Measurements from ENCODE around the gene DCTN2.

The DCTN2 gene

GRCh38 chr12:57526477-57527126 lies 20.4 kb downstream of the DCTN2 start:
- Histone ChIP-seq H3K4me3 (ENCODE audit: extremely low read depth, insufficient read depth, low read length, poor library complexity, severe bottlenecking) (no peak overlapping the region), H3K27ac (ENCODE audit: low read depth, low read length, severe bottlenecking) (no peak overlapping the region), H3K4me1 (ENCODE audit: control insufficient read depth, insufficient read depth, low read length, poor library complexity, severe bottlenecking) (peaks cover 22% of the 10 kb centered on the region), H3K36me3 (ENCODE audit: control insufficient read depth, insufficient read depth, low read length) (peaks cover 73% of the 10 kb centered on the region), H3K9me3 (ENCODE audit: control insufficient read depth, low read length) (no peaks in the 10 kb centered on the region)
- WGBS, 2 experiments (ENCODE audit: insufficient coverage in 2 of 2): 70 to 92% methylated on average over 2 of the region's 4 CpGs

- Histone ChIP-seq H3K9me3 (ENCODE audit: control insufficient read depth, low read length) (no peaks in the 10 kb centered on the region), H3K27ac (ENCODE audit: low read depth, low read length, severe bottlenecking) (no peak overlapping the region), H3K36me3 (ENCODE audit: control insufficient read depth, insufficient read depth, low read length) (peaks cover 65% of the 10 kb centered on the region), H3K4me1 (ENCODE audit: control insufficient read depth, insufficient read depth, low read length, poor library complexity, severe bottlenecking) (peaks cover 27% of the 10 kb centered on the region), H3K4me3 (ENCODE audit: extremely low read depth, insufficient read depth, low read length, poor library complexity, severe bottlenecking) (no peak overlapping the region)
- 93 to 95% methylated on average over 12 to 14 of the region's 16 CpGs for WGBS, 2 experiments (ENCODE audit: insufficient coverage in 2 of 2)
Observed at GRCh38 chr12:57525615-57526383, 21.2 kb downstream of the DCTN2 start.

GRCh38 chr12:57524814-57525614 lies 22.0 kb downstream of the DCTN2 start:
- H3K4me1 ChIP-seq (ENCODE audit: control insufficient read depth, insufficient read depth, low read length, poor library complexity, severe bottlenecking): peaks cover 27% of the 10 kb centered on the region
- WGBS, 2 experiments (ENCODE audit: insufficient coverage in 2 of 2): 81 to 97% methylated on average over 7 to 11 of the region's 11 CpGs
- H3K9me3 ChIP-seq (ENCODE audit: control insufficient read depth, low read length): no peaks in the 10 kb centered on the region
- no peak overlapping the region for H3K4me3 ChIP-seq (ENCODE audit: extremely low read depth, insufficient read depth, low read length, poor library complexity, severe bottlenecking)
- H3K27ac ChIP-seq (ENCODE audit: low read depth, low read length, severe bottlenecking): no peak overlapping the region
- H3K36me3 ChIP-seq (ENCODE audit: control insufficient read depth, insufficient read depth, low read length): peaks cover 57% of the 10 kb centered on the region

- Histone ChIP-seq H3K9me3 (ENCODE audit: control insufficient read depth, low read length) (no peaks in the 10 kb centered on the region), H3K4me3 (ENCODE audit: extremely low read depth, insufficient read depth, low read length, poor library complexity, severe bottlenecking) (peak overlapping the region; percentile 68), H3K4me1 (ENCODE audit: control insufficient read depth, insufficient read depth, low read length, poor library complexity, severe bottlenecking) (peaks cover 27% of the 10 kb centered on the region), H3K27ac (ENCODE audit: low read depth, low read length, severe bottlenecking) (peak overlapping the region; percentile 85), H3K36me3 (ENCODE audit: control insufficient read depth, insufficient read depth, low read length) (peaks cover 57% of the 10 kb centered on the region)
- 87 to 94% methylated on average over 11 to 14 of the region's 14 CpGs for whole genome bisulfite sequencing, 2 experiments (ENCODE audit: insufficient coverage in 2 of 2)
Observed at GRCh38 chr12:57523706-57524614, 23.0 kb downstream of the DCTN2 start.

DNA sequence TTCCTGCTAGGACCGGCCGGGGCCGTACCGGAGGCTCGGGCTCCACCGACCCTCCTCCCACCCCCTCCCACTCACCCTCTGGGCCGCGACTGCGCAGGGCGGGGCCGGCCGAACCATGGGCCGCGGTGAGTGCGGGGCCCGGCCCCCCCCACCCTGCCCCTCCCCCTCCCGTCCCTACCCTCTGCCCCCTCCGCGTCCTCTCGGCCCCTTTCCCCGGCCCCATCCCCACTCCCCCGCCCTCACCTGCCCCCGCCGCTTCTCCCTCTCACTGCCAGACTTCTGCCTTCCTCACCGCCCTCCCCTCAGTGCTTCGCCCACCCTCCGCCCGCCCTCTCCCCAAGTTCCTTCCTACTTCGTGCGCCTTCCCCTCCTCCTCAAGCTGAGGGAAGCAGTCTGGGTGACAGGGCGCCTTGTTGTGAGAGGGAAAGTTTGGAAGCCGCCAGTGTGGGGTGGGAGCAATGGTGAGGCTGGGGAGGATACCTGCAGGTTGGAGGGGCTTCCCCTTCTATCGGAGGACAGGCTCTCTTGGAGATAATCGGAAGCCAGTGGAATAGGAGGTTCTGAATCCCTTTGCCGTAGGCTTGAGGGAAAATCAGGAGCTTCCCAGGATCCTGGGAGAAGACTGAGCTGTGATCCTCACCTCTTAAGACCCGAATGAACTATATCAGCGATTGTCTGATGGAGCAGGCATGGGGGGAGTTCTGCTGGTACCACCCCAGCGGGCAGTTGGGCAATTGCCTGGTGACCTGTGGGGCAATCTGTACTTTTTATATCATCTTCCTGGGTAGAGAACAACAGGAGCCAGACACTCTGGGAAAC lies 23.9 kb downstream of the DCTN2 start:
- 0 to 3% methylated on average over 5 to 10 of the region's 38 CpGs for WGBS, 2 experiments (ENCODE audit: insufficient coverage in 2 of 2)
- H3K36me3 ChIP-seq (ENCODE audit: control insufficient read depth, insufficient read depth, low read length): peaks cover 56% of the 10 kb centered on the region
- H3K4me1 ChIP-seq (ENCODE audit: control insufficient read depth, insufficient read depth, low read length, poor library complexity, severe bottlenecking): peaks cover 31% of the 10 kb centered on the region
- no peaks in the 10 kb centered on the region for H3K9me3 ChIP-seq (ENCODE audit: control insufficient read depth, low read length)
- H3K27ac ChIP-seq (ENCODE audit: low read depth, low read length, severe bottlenecking): peak overlapping the region; percentile 85
- H3K4me3 ChIP-seq (ENCODE audit: extremely low read depth, insufficient read depth, low read length, poor library complexity, severe bottlenecking): peak overlapping the region; percentile 68

DNA sequence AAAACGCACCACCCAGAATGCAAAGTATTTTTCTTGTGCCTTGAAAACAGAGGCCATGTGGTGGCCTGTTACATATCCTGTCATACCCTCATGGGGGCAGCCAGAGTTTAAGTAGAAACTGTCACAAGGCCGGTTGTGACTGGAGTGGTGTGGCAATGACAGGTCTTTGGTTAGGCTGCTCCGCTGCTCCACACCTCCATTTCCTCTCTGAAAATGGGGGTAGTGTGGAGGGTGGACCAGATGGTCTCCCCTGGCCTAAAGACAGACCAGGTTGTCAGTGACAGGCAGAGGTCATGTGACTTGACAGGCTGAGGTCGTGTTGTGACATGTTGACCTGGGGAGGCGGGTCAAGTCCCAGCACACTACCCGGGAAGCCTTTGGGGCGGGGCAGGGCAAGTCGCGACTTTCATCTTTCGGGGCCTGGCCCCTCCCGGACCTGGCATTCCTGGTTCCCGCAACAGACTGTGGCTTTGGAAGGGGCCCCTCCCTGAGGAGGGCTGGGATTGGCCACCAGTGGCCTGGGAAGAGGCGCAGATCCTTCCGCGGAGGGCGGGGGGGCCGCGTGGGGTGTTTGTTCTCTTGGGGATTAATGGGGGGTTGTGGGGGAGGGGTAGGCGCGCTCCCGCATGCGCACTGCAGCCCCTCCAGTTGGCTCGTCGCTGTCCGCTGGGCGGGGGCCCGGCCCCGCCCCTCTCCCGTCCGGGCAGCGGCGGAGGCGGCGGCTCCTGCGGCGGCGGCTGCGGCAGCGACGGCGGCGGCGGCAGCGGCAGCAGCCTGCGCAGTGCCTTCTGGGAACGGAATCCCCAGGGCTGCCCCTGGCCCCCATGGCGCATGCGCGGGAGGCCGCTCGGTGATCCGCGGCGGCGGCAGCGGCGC lies 24.7 kb downstream of the DCTN2 start, which contains the start of gene MBD6:
MBD6 (plus strand) TSS at position 814 of the 876 bp plus-strand sequence. CDS start 1,480 bp downstream, outside the sequence.
- peaks cover 56% of the 10 kb centered on the region for H3K36me3 ChIP-seq (ENCODE audit: control insufficient read depth, insufficient read depth, low read length)
- peak within 1 kb of the TSS; percentile 68 for H3K4me3 ChIP-seq (ENCODE audit: extremely low read depth, insufficient read depth, low read length, poor library complexity, severe bottlenecking)
- H3K9me3 ChIP-seq (ENCODE audit: control insufficient read depth, low read length): no peaks in the 10 kb centered on the region
- 0 to 1% methylated on average over 25 to 48 of the region's 57 CpGs for WGBS, 2 experiments (ENCODE audit: insufficient coverage in 2 of 2)
- peaks cover 39% of the 10 kb centered on the region for H3K4me1 ChIP-seq (ENCODE audit: control insufficient read depth, insufficient read depth, low read length, poor library complexity, severe bottlenecking)
- H3K27ac ChIP-seq (ENCODE audit: low read depth, low read length, severe bottlenecking): peak within 1 kb of the TSS; percentile 98

GRCh38 chr12:57521525-57522010 lies 25.4 kb downstream of the DCTN2 start:
- Histone ChIP-seq H3K27ac (ENCODE audit: low read depth, low read length, severe bottlenecking) (peak overlapping the region; percentile 98), H3K4me3 (ENCODE audit: extremely low read depth, insufficient read depth, low read length, poor library complexity, severe bottlenecking) (peak overlapping the region; percentile 68), H3K36me3 (ENCODE audit: control insufficient read depth, insufficient read depth, low read length) (peaks cover 56% of the 10 kb centered on the region), H3K9me3 (ENCODE audit: control insufficient read depth, low read length) (no peaks in the 10 kb centered on the region), H3K4me1 (ENCODE audit: control insufficient read depth, insufficient read depth, low read length, poor library complexity, severe bottlenecking) (peaks cover 44% of the 10 kb centered on the region)
- 33 to 35% methylated on average over 10 to 12 of the region's 17 CpGs for WGBS, 2 experiments (ENCODE audit: insufficient coverage in 2 of 2)

- peak within 1 kb of the TSS; percentile 98 for H3K27ac ChIP-seq (ENCODE audit: low read depth, low read length, severe bottlenecking)
- WGBS, 2 experiments (ENCODE audit: insufficient coverage in 2 of 2): 0 to 3% methylated on average over 26 to 27 of the region's 52 CpGs
- peaks cover 49% of the 10 kb centered on the region for H3K4me1 ChIP-seq (ENCODE audit: control insufficient read depth, insufficient read depth, low read length, poor library complexity, severe bottlenecking)
- H3K4me3 ChIP-seq (ENCODE audit: extremely low read depth, insufficient read depth, low read length, poor library complexity, severe bottlenecking): peak within 1 kb of the TSS; percentile 92
- H3K36me3 ChIP-seq (ENCODE audit: control insufficient read depth, insufficient read depth, low read length): peaks cover 58% of the 10 kb centered on the region
- no peaks in the 10 kb centered on the region for H3K9me3 ChIP-seq (ENCODE audit: control insufficient read depth, low read length)
Observed at GRCh38 chr12:57520053-57520818, 26.8 kb downstream of the DCTN2 start, which contains the start of gene DDIT3. TSS of gene DDIT3 (minus strand) at chr12:57520514. CDS start at chr12:57517406, 3,108 bp downstream.

Measured in mesodermal cell (in vitro differentiated cells).